Vagina (tissue), 2 donors: ENCODE data around the gene LACRT. TPM values are rescaled to one million over a fixed set of nuclear protein-coding genes. Genes with fewer than 3 reads are reported as not detected.

Experiments
- DNase-seq, 2 donors: peaks; one replicate each; pipeline ENCODE4 v3.0.0-alpha.2; 2017; ENCODE audit errors: extremely low spot score in 2 of 2
- H3K27ac ChIP-seq: fragments of 200-600 bp; sonication (generic); one replicate; pipeline ENCODE4 v1.5.1; 2019
- H3K27me3 ChIP-seq: fragments of 200-600 bp; sonication (generic); one replicate; pipeline ENCODE4 v1.5.1; 2019
- H3K36me3 ChIP-seq, 2 donors: fragments of 200-600 bp; sonication (generic); one replicate each; pipeline ENCODE4 v1.5.1; 2017 to 2019
- H3K4me1 ChIP-seq: fragments of 200-600 bp; sonication (generic); one replicate; pipeline ENCODE4 v1.5.1; 2019
- H3K4me3 ChIP-seq, 2 donors: fragments of 200-600 bp; sonication (generic); 1 replicate in 1 of 2; 2 replicates in 1 of 2; pipeline ENCODE4 v1.5.1; 2016 to 2019
- H3K9me3 ChIP-seq: fragments of 200-600 bp; sonication (generic); one replicate; pipeline ENCODE4 v1.5.1; 2019
- CTCF ChIP-seq, 3 experiments: fragments of 450-650 bp in 2 of 3; fragments of 200-600 bp in 1 of 3; sonication (generic) in 1 of 3; IDR thresholded peaks; one replicate each; pipeline ENCODE4 v1.5.1; 2017 to 2019; ENCODE audit warnings: antibody characterized with exemption in 3 of 3, mild to moderate bottlenecking in 2 of 3, moderate library complexity in 2 of 3
- POLR2A ChIP-seq, 2 donors: fragments of 450-650 bp; IDR thresholded peaks; one replicate each; pipeline ENCODE4 v1.6.1; 2017; ENCODE audit warnings: antibody characterized with exemption in 2 of 2, mild to moderate bottlenecking in 2 of 2, moderate library complexity in 2 of 2
- POLR2AphosphoS5 ChIP-seq, 2 donors: sonication (generic); formaldehyde crosslinking; IDR thresholded peaks; one replicate each; pipeline ENCODE4 v1.9.0; 2017; ENCODE audit warnings: antibody characterized with exemption in 2 of 2, mild to moderate bottlenecking in 2 of 2, low read depth in 1 of 2; ENCODE audit not compliant: insufficient read depth in 1 of 2
- intact Hi-C: fragments of 100-400 bp; cut with DNase I; formaldehyde crosslinking; loops from one replicate; pipeline ENCODE4 v1.15.1; 2023
- total RNA-seq: library from RNA; depleted of rRNA; stranded (reverse); fragments of >200 nt; gene quantifications from one replicate; pipeline ENCODE4 v1.2.3, GENCODE V29; 2016

LACRT gene
- not detected for total RNA-seq

GRCh38 chr12:54634795-54635194 lies at the start of gene LACRT:
LACRT (minus strand) TSS chr12:54634895; CDS start chr12:54634841, 54 bp downstream.
- Histone ChIP-seq H3K36me3 (no peaks in the 10 kb centered on the region), H3K4me3 (no peak within 1 kb of the TSS), H3K4me1 (no peaks in the 10 kb centered on the region), H3K9me3 (no peaks in the 10 kb centered on the region), H3K27me3 (no peaks in the 10 kb centered on the region), H3K27ac (no peak within 1 kb of the TSS)
- TF ChIP-seq POLR2AphosphoS5 (IDR thresholded peaks at IDR 0.05; ENCODE audit: insufficient read depth in 1 of 2, low read depth in 1 of 2) (no peak), POLR2A (IDR thresholded peaks at IDR 0.05) (no peak), CTCF (IDR thresholded peaks at IDR 0.05) (no peak)
- no peak for DNase-seq
- intact Hi-C loops, result no loop called here

- Histone ChIP-seq H3K36me3 (no peaks in the 10 kb centered on the region), H3K9me3 (no peaks in the 10 kb centered on the region), H3K4me3 (no peak overlapping the region), H3K27ac (no peak overlapping the region), H3K27me3 (no peaks in the 10 kb centered on the region), H3K4me1 (no peaks in the 10 kb centered on the region)
- intact Hi-C loops, result no loop called here
- TF ChIP-seq CTCF (IDR thresholded peaks at IDR 0.05) (no peak), POLR2A (IDR thresholded peaks at IDR 0.05) (no peak), POLR2AphosphoS5 (IDR thresholded peaks at IDR 0.05; ENCODE audit: insufficient read depth in 1 of 2, low read depth in 1 of 2) (no peak)
- no peak for DNase-seq
These were observed 48.7 kb upstream of the LACRT start for GRCh38 chr12:54683398-54683797.

GRCh38 chr12:54682674-54683073 lies 48.0 kb upstream of the LACRT start:
- TF ChIP-seq POLR2AphosphoS5 (IDR thresholded peaks at IDR 0.05; ENCODE audit: insufficient read depth in 1 of 2, low read depth in 1 of 2) (no peak), CTCF (IDR thresholded peaks at IDR 0.05) (no peak), POLR2A (IDR thresholded peaks at IDR 0.05) (no peak)
- no peak overlapping the region for H3K4me3 ChIP-seq
- no peak for DNase-seq
- H3K27me3 ChIP-seq, result no peaks in the 10 kb centered on the region
- H3K9me3 ChIP-seq, result no peaks in the 10 kb centered on the region
- no peak overlapping the region for H3K27ac ChIP-seq
- H3K4me1 ChIP-seq, result no peaks in the 10 kb centered on the region
- intact Hi-C loops, result no loop called here
- no peaks in the 10 kb centered on the region for H3K36me3 ChIP-seq

GRCh38 chr12:54680374-54680773 lies 45.7 kb upstream of the LACRT start:
- Histone ChIP-seq H3K9me3 (no peaks in the 10 kb centered on the region), H3K36me3 (no peaks in the 10 kb centered on the region), H3K4me1 (no peaks in the 10 kb centered on the region), H3K4me3 (no peak overlapping the region), H3K27ac (no peak overlapping the region), H3K27me3 (no peaks in the 10 kb centered on the region)
- intact Hi-C loops, result no loop called here
- no peak for DNase-seq
- TF ChIP-seq POLR2AphosphoS5 (IDR thresholded peaks at IDR 0.05; ENCODE audit: insufficient read depth in 1 of 2, low read depth in 1 of 2) (no peak), CTCF (IDR thresholded peaks at IDR 0.05) (no peak), POLR2A (IDR thresholded peaks at IDR 0.05) (no peak)

GRCh38 chr12:54678131-54678530 lies 43.4 kb upstream of the LACRT start:
- Histone ChIP-seq H3K27ac (no peak overlapping the region), H3K27me3 (no peaks in the 10 kb centered on the region), H3K4me3 (no peak overlapping the region), H3K9me3 (no peaks in the 10 kb centered on the region), H3K4me1 (no peaks in the 10 kb centered on the region), H3K36me3 (no peaks in the 10 kb centered on the region)
- intact Hi-C loops, result no loop called here
- no peak for DNase-seq
- TF ChIP-seq POLR2AphosphoS5 (IDR thresholded peaks at IDR 0.05; ENCODE audit: insufficient read depth in 1 of 2, low read depth in 1 of 2), result no peak

GRCh38 chr12:54667945-54668344 lies 33.2 kb upstream of the LACRT start:
- H3K27ac ChIP-seq, result no peak overlapping the region
- H3K27me3 ChIP-seq, result no peaks in the 10 kb centered on the region
- no peak for DNase-seq
- no peaks in the 10 kb centered on the region for H3K36me3 ChIP-seq
- H3K9me3 ChIP-seq, result no peaks in the 10 kb centered on the region
- no peak overlapping the region for H3K4me3 ChIP-seq
- intact Hi-C loops, result no loop called here
- H3K4me1 ChIP-seq, result no peaks in the 10 kb centered on the region
- TF ChIP-seq CTCF (IDR thresholded peaks at IDR 0.05) (no peak), POLR2A (IDR thresholded peaks at IDR 0.05) (no peak), POLR2AphosphoS5 (IDR thresholded peaks at IDR 0.05; ENCODE audit: insufficient read depth in 1 of 2, low read depth in 1 of 2) (no peak)
